ENCODE results near the gene SHC2.
A peak's percentile ranks its signal among the peaks of the same experiment; 100 is the strongest.
"Not testable (repeated sequence)": the region's sequence is repeated elsewhere in the genome, so short reads cannot be mapped to it uniquely, and the experiment has no call there.

The SHC2 gene

DNA sequence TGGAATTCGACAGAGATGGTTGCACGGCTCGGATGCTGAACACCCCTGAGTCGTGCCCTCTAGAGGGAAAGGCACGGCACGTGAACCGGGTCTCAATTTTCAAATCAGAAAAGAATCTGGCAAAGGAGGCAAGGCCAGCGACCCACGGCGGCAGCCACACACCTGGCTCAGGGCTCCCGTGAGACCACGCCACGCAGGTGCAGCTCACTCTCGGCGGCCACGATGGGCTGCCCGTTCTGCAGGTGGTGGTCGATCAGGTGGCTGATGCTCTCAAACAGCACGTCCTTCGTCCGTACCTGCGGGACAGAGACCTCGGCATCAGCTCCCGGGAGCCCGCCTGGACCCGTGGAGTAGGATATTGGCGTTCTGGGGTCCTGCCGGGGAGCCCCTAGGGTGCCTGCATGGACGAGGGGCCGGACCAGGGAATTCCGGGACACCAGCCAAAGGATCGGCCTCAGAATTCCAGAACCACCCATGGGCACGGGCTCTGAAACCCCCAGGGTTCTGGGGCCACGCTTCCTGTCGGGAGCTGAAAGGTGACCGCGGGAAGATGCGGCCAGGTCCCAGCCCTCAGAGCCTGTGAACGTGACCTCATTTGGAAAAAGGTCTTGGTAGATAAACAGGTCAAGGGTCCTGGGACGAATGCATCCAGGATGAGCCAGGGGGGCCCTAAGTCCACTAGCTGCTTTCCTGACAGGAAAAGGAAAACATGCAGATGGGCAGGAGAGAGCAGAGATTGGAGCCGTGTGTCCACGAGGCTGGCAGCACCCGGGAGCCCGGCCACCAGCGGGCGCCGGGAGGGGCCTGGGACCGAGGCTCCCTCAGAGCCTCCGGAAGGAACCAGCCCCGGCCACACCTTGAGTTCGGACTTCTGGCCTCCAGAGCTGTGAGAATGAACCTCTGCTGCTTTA is 41.8 kb downstream of the SHC2 start:
- TF ChIP-seq JUND (IDR thresholded peaks at IDR 0.05; ENCODE audit: low read depth): no peak
- no peak for DNase-seq (ENCODE audit: low read depth in 1 of 2, low spot score in 1 of 2)
- in situ Hi-C loops (cut with HindIII; ENCODE audit: low pct_unique_long_range_greater_than_20kb, low sequenced_read_pairs): no loop called here

DNA sequence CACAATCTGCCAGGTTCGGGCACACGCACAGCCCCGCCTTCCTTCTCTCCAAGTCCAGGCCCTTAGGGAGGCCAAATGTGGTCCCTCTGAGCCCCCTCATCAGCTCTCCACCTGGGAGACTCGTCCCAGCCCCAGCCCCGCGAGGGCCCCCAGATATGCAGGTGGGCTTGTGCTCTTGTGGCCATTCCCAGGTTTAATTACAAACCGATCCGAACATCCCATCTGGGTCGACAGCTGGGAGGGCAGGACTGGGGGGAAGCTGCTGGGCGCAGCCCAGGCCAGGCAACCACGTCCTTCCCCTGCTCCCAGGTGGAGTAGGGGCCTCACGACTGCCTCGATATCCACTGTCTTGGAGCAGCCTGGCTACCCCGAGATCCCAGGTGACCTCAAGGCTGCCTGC is 44.4 kb downstream of the SHC2 start:
- in situ Hi-C loops (cut with HindIII; ENCODE audit: low pct_unique_long_range_greater_than_20kb, low sequenced_read_pairs): no loop called here
- TF ChIP-seq JUND (IDR thresholded peaks at IDR 0.05; ENCODE audit: low read depth): no peak
- no peak for DNase-seq (ENCODE audit: low read depth in 1 of 2, low spot score in 1 of 2)

DNA sequence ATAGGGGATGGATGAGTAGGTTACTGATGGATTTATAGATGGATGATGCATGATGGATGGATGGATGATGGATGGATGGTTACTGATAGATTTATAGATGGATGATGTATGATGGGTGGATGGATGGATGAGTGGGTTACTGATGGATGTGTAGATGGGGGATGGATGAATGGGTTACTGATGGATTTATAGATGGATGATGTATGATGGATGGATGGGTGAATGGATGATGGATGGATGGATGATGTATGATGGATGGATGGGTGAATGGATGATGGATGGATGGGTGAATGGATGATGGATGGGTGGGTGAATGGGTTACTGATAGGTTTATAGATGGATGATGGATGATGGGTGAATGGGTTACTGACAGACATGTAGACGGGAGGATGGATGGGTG is 45.5 kb downstream of the SHC2 start:
- no peak for TF ChIP-seq JUND (IDR thresholded peaks at IDR 0.05; ENCODE audit: low read depth)
- no peak for DNase-seq (ENCODE audit: low read depth in 1 of 2, low spot score in 1 of 2)
- in situ Hi-C loops (cut with HindIII; ENCODE audit: low pct_unique_long_range_greater_than_20kb, low sequenced_read_pairs): no loop called here

DNA sequence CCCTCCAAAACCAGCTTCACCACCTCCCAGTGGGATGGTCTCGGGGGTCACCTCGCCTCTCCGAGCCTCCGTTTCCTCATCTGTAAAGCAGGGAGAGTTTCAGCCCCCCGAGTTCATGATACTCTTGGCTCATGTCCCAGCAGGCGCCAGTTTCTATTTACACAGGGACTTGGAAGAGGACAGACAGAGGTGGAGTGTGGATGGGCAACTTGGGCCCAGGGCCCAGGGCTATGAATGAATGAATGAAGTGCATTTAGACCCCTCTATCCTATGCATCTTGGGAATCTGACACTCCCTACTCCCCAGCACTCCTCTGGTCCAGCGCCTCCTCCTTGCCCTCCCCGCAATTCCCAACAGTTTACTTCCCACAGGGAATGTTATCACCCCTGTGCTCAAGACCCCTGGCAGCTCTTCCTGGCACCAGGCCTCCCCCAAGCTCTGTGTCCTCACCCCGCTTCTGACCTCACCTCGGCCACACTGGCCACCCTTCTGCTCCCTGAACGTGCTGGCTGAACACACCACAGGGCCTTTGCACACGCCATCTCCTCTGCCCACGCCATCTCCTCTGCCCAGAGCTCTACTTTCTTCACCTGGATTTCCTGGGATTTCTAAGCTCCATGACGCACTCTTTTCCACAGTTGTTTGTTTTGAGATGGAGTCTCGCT is 46.9 kb downstream of the SHC2 start:
- in situ Hi-C loops (cut with HindIII; ENCODE audit: low pct_unique_long_range_greater_than_20kb, low sequenced_read_pairs): no loop called here
- TF ChIP-seq JUND (IDR thresholded peaks at IDR 0.05; ENCODE audit: low read depth): no peak
- no peak for DNase-seq (ENCODE audit: low read depth in 1 of 2, low spot score in 1 of 2)

DNA sequence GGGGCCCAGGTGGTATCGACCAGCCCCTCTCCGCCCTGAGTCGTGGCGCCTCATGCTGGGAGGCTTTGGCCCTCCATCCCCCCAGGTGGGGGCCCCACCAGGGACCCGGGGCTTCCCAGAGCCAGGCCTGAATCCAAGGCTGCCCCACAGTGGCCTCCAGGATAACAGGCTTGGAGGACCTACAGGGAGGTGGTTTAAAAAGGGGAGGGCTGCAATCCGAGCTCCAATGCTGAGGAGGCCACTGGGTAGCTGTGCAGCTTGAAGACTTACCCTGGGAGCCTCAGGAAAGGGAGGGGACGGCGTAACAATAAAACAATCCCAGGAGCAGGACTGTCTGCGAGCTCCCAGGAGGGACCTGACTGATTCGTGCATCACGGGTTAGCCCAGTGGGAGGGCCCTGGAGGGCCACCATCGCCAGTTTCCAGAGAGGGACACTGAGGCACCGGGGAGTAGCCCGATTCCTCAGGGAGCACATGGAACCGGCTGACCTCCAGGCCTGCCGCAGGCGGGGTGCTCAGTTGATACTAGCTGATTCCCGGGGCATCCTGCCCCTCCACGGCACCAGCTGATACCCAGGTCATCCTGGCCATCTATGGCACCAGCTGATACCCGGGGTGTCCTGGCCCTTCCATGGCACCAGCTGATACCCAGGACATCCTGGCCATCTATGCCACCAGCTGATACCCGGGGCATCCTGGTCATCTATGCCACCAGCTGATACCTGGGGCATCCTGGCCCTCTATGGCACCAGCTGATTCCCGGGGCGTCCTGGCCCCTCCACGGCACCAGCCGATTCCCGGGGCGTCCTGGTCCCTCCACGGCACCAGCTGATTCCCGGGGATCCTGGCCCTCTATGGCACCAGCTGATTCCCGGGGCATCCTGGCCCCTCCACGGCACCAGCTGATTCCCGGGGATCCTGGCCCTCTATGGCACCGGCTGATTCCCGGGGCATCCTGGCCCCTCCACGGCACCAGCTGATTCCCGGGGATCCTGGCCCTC is 48.2 kb downstream of the SHC2 start:
- in situ Hi-C loops (cut with HindIII; ENCODE audit: low pct_unique_long_range_greater_than_20kb, low sequenced_read_pairs): no loop called here
- no peak for TF ChIP-seq JUND (IDR thresholded peaks at IDR 0.05; ENCODE audit: low read depth)
- peak in 1 of 2 experiments; percentile 53 for DNase-seq (ENCODE audit: low read depth in 1 of 2, low spot score in 1 of 2)

DNA sequence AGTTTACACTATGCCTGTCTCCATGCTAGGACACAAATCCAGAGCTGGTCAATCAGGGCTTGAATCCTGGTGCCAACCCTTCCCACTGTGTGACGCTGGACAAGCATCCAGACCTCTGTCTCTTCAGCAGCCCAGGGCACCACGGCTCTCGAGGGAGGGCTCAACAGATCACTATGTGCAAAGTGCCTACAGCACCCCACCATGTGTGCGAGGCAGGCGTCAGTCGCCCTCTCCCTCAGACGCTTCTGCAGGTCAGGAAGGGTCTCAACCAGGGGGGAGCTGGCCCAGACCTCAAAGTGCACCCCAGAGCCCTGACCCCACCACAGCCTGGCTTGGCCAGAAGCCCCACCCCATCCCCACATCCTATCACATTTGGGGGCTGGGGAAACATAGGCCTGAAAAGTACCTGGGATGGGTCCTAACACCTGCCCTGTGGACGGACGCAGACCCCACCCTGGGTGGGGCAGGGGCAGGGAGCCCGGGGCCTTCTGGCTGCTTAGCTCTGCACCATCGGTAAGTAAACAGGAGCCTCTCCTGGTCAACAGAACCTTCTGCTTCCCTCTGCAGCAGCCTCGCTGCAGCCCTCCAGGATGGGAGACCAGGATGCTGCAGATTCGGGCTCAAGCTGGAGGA is 49.0 kb downstream of the SHC2 start:
- in situ Hi-C loops (cut with HindIII; ENCODE audit: low pct_unique_long_range_greater_than_20kb, low sequenced_read_pairs): no loop called here
- no peak for DNase-seq (ENCODE audit: low read depth in 1 of 2, low spot score in 1 of 2)
- TF ChIP-seq JUND (IDR thresholded peaks at IDR 0.05; ENCODE audit: low read depth): no peak

DNA sequence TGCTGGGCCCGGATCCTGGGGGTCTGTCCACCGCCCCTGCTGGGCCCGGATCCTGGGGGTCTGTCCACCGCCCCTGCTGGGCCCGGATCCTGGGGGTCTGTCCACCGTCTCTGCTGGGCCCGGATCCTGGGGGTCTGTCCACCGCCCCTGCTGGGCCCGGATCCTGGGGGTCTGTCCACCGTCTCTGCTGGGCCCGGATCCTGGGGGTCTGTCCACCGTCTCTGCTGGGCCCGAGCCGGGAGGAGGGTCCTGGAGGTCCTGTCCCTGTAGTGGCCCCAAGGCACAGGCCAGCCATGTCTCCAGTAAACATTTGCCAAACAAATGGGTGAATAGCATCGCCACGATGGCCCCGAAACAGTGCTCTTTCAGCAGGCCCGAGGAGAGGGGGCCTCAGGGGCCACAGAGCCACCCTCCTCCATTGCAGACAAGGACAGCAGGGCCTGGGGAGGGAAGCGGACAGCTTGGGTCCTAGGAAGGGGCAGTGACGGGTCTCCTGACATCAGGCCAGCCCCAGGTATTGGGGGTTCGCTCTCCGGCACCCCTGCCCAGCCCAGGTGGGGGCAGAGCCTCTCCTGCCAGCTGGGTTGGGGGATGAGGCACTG is 49.6 kb downstream of the SHC2 start:
- in situ Hi-C loops (cut with HindIII; ENCODE audit: low pct_unique_long_range_greater_than_20kb, low sequenced_read_pairs); DNase-seq (ENCODE audit: low read depth in 1 of 2, low spot score in 1 of 2): not testable (repeated sequence)

DNA sequence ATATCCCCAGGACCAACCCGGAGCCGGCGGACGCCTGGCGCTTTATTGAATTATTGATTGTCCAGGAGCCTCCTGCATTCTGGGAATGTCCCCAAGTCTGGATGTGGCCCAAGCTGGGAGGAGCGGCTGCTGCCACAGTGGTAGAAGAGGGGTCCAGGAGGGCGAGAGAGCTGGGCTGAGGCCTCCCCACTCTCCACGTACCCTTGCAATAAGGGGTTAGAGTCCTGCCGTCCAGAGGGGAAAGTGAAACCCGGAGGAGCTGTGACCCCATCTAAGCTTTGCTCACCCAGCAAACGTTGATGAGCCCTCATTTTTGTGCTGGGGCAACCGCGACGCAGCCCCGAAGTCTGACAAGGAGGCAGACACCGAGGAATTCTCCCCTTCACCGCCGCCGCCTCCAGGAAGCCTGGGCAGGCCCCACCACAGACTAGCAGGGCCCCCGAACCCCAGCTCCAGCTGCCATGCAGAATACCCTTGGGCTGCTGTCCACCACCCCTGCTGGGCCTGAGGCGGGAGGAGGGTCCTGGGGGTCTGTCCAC is 50.5 kb downstream of the SHC2 start:
- in situ Hi-C loops (cut with HindIII; ENCODE audit: low pct_unique_long_range_greater_than_20kb, low sequenced_read_pairs): no loop called here
- DNase-seq (ENCODE audit: low read depth in 1 of 2, low spot score in 1 of 2): no peak
- no peak for TF ChIP-seq JUND (IDR thresholded peaks at IDR 0.05; ENCODE audit: low read depth)

DNA sequence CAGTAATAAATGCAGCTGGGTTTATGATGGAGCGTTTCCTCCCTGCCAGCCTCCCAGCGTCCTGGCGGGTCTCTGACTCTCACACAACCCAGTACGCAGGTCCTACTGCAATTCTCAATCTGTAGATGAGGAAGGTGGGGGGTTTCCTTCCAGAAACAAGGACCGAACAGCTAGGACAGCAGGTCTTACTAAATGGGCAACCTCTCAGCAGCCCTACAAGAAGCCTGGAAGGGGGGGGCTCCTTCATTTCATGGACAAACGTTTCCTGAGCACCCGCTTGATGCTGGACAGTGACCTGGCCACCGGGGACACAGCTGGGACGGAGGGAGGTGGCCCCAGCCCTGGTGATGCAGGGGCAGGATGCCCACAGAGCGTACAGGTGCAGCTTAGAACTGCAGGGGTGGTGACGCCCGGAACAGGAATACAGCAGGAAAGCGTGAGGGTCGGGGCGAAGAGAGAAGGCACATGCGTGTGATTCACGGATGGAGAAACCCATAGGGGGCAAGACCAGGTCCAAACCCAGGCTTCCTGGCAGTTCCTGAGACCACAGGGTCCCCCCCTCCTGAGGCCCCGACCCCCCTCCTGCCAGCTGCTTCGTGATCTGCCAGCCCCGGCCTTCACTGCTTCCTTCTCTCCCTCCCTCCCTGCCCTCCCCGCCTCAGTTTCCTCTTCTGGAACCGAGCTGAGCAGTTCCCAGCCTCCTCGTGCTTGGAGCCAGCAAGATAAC is 51.2 kb downstream of the SHC2 start:
- no peak for TF ChIP-seq JUND (IDR thresholded peaks at IDR 0.05; ENCODE audit: low read depth)
- no peak for DNase-seq (ENCODE audit: low read depth in 1 of 2, low spot score in 1 of 2)
- in situ Hi-C loops (cut with HindIII; ENCODE audit: low pct_unique_long_range_greater_than_20kb, low sequenced_read_pairs): no loop called here

DNA sequence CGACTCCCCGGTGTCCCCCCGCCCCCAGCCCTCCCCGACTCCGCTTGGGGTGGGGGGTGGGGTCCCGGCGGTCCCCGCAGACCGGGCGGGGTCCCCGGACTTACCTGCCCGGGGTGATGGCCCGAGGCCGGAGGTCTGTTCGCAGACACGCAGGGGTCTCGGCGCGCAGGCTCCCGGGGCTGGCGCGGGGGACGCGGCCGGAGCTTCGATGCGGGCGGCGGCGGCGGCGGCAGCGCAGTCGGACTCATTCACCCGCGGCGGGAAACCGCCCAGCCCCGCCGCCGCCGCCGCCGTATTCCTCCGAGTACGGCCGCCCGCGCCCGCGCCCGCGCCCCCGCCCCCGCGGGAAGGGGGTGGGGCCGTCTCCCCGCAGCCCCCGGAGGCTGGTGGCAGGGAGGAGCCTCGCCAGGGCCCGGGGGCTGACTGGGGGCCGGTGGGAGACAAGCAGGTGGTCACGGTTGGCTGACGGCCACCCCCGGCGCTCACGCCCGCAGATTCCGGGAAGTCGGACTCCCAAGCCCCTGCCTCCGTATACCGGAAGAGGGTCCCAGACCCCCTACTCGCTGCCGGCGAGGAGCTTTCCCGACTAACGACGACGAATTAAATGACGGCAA is 51.8 kb downstream of the SHC2 start, which contains the start of gene C2CD4C:
C2CD4C (minus strand) TSS at position 246 of the 614 bp plus-strand sequence. CDS start 786 bp downstream, outside the sequence.
- in situ Hi-C loops (cut with HindIII; ENCODE audit: low pct_unique_long_range_greater_than_20kb, low sequenced_read_pairs): no loop called here
- no peak for TF ChIP-seq JUND (IDR thresholded peaks at IDR 0.05; ENCODE audit: low read depth)
- peak in 1 of 2 experiments; percentile 28 for DNase-seq (ENCODE audit: low read depth in 1 of 2, low spot score in 1 of 2)

All from T47D (cell line).